ENCODE measurements around the gene NET1. TPM values are rescaled to one million over a fixed set of nuclear protein-coding genes. Genes with fewer than 3 reads are reported as not detected.
"Not testable (repeated sequence)": the region's sequence is repeated elsewhere in the genome, so short reads cannot be mapped to it uniquely, and the experiment has no call there.

Gene NET1
- total and polyA plus RNA-seq, 7 donors, result 75.3 to 333 (median 199) TPM

GRCh38 chr10:5376450-5376849 is 35.9 kb upstream of the NET1 start:
- intact Hi-C loops (cut with DNase I), result no loop called here

GRCh38 chr10:5379202-5379601 is 33.2 kb upstream of the NET1 start:
- intact Hi-C loops (cut with DNase I); DNase-seq; H3K4me1 ChIP-seq; H3K27ac ChIP-seq; H3K4me3 ChIP-seq; H3K27me3 ChIP-seq; H3K36me3 ChIP-seq; H3K9me3 ChIP-seq: not testable (repeated sequence)
- WGBS, 2 donors, result 95 to 97% methylated on average over 5 of the region's 5 CpGs

More at GRCh38 chr10:5376450-5376849, 35.9 kb upstream of the NET1 start:
- H3K4me1 ChIP-seq, result no peaks in the 10 kb centered on the region
- H3K27me3 ChIP-seq, result no peaks in the 10 kb centered on the region
- H3K36me3 ChIP-seq, result no peaks in the 10 kb centered on the region
- H3K9me3 ChIP-seq, result no peaks in the 10 kb centered on the region
- no peak overlapping the region for H3K4me3 ChIP-seq
- no peak overlapping the region for H3K27ac ChIP-seq
- DNase-seq, result no peak
- WGBS, 2 donors, result 73 to 83% methylated on average over 4 of the region's 4 CpGs
- TF ChIP-seq POLR2A (IDR thresholded peaks at IDR 0.05) (no peak), POLR2AphosphoS5 (IDR thresholded peaks at IDR 0.05) (no peak), EP300 (IDR thresholded peaks at IDR 0.05) (no peak), CTCF (IDR thresholded peaks at IDR 0.05) (no peak)

GRCh38 chr10:5380395-5380794 is 32.0 kb upstream of the NET1 start:
- WGBS, 2 donors, result 90% methylated on average over 12 of the region's 12 CpGs
- intact Hi-C loops (cut with DNase I), result not testable (repeated sequence)

GRCh38 chr10:5381187-5381586 is 31.2 kb upstream of the NET1 start:
- no peak overlapping the region for H3K27ac ChIP-seq
- H3K9me3 ChIP-seq, result no peaks in the 10 kb centered on the region
- H3K27me3 ChIP-seq, result no peaks in the 10 kb centered on the region
- intact Hi-C loops (cut with DNase I), result no loop called here
- TF ChIP-seq POLR2AphosphoS5 (IDR thresholded peaks at IDR 0.05) (no peak), EP300 (IDR thresholded peaks at IDR 0.05) (no peak), CTCF (IDR thresholded peaks at IDR 0.05) (no peak), POLR2A (IDR thresholded peaks at IDR 0.05) (no peak)
- 93 to 95% methylated on average over 2 of the region's 2 CpGs for WGBS, 2 donors
- no peak for DNase-seq
- no peaks in the 10 kb centered on the region for H3K36me3 ChIP-seq
- H3K4me3 ChIP-seq, result no peak overlapping the region
- no peaks in the 10 kb centered on the region for H3K4me1 ChIP-seq

More at GRCh38 chr10:5380395-5380794, 32.0 kb upstream of the NET1 start:
- H3K9me3 ChIP-seq, H3K27me3 ChIP-seq, H3K36me3 ChIP-seq, DNase-seq, H3K4me1 ChIP-seq, H3K4me3 ChIP-seq, H3K27ac ChIP-seq: not testable (repeated sequence)

GRCh38 chr10:5385224-5385623 is 27.1 kb upstream of the NET1 start:
- no peaks in the 10 kb centered on the region for H3K27me3 ChIP-seq
- no peak overlapping the region for H3K4me3 ChIP-seq
- intact Hi-C loops (cut with DNase I), result no loop called here
- H3K4me1 ChIP-seq, result no peaks in the 10 kb centered on the region
- peaks cover 0 to 7% (median 0%) of the 10 kb centered on the region in 4 donors for H3K9me3 ChIP-seq
- TF ChIP-seq EP300 (IDR thresholded peaks at IDR 0.05) (no peak), POLR2A (IDR thresholded peaks at IDR 0.05) (no peak), CTCF (IDR thresholded peaks at IDR 0.05) (no peak), POLR2AphosphoS5 (IDR thresholded peaks at IDR 0.05) (no peak)
- 90 to 93% methylated on average over 2 of the region's 2 CpGs for WGBS, 2 donors
- DNase-seq, result no peak
- no peaks in the 10 kb centered on the region for H3K36me3 ChIP-seq
- H3K27ac ChIP-seq, result no peak overlapping the region

GRCh38 chr10:5387169-5387568 is 25.2 kb upstream of the NET1 start:
- Histone ChIP-seq H3K27me3 (no peaks in the 10 kb centered on the region), H3K4me3 (no peak overlapping the region), H3K27ac (no peak overlapping the region), H3K4me1 (no peaks in the 10 kb centered on the region), H3K9me3 (peaks cover 0 to 15% (median 2%) of the 10 kb centered on the region in 4 donors), H3K36me3 (no peaks in the 10 kb centered on the region)
- intact Hi-C loops (cut with DNase I), result no loop called here
- no peak for TF ChIP-seq CTCF (IDR thresholded peaks at IDR 0.05)
- TF ChIP-seq POLR2AphosphoS5 (IDR thresholded peaks at IDR 0.05), result no peak
- no peak for TF ChIP-seq EP300 (IDR thresholded peaks at IDR 0.05)
- TF ChIP-seq POLR2A (IDR thresholded peaks at IDR 0.05), result no peak
- no peak for DNase-seq
- WGBS, 2 donors, result 88 to 89% methylated on average over 5 of the region's 5 CpGs
